ENCODE measurements around the gene PNKP.

DNA sequence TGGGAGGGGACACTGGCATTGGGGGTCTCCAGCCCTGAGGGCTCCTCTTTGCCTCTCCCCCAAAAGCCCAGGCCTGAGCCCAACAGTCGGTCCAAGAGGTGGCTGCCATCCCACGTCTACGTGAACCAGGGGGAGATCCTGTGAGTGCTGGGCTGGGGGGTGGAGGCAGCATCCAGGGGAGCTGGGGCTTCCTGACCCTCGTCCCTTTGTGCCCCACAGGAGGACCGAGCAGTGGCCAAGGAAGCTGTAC is 9.6 kb downstream of the PNKP start:
- TF ChIP-seq, protein P1, sequence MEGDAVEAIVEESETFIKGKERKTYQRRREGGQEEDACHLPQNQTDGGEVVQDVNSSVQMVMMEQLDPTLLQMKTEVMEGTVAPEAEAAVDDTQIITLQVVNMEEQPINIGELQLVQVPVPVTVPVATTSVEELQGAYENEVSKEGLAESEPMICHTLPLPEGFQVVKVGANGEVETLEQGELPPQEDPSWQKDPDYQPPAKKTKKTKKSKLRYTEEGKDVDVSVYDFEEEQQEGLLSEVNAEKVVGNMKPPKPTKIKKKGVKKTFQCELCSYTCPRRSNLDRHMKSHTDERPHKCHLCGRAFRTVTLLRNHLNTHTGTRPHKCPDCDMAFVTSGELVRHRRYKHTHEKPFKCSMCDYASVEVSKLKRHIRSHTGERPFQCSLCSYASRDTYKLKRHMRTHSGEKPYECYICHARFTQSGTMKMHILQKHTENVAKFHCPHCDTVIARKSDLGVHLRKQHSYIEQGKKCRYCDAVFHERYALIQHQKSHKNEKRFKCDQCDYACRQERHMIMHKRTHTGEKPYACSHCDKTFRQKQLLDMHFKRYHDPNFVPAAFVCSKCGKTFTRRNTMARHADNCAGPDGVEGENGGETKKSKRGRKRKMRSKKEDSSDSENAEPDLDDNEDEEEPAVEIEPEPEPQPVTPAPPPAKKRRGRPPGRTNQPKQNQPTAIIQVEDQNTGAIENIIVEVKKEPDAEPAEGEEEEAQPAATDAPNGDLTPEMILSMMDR (IDR thresholded peaks at IDR 0.05 in 8 of 11, conservative IDR thresholded peaks at IDR 0.05 in 3 of 11): no peak
- TF ChIP-seq POLR2AphosphoS5 (IDR thresholded peaks at IDR 0.05): no peak
